Fibroblast of villous mesenchyme (primary cell): Measurements from ENCODE around the gene WDR70. TPM values are rescaled to one million over a fixed set of nuclear protein-coding genes. Genes with fewer than 3 reads are reported as not detected.
"Not testable (repeated sequence)": the region's sequence is repeated elsewhere in the genome, so short reads cannot be mapped to it uniquely, and the experiment has no call there.

ENCODE experiments used
- DNase-seq: peaks from one replicate; pipeline ENCODE4 v3.0.0-alpha.2; 2010; ENCODE audit warnings: low read depth
- H3K4me3 ChIP-seq: 2 replicates; pipeline ENCODE4 v1.5.1; 2011; ENCODE audit warnings: low read depth, mild to moderate bottlenecking, low read length
- total RNA-seq: library from RNA; depleted of rRNA; stranded (reverse); fragments of >200 nt; gene quantifications from 2 replicates; pipeline ENCODE4 v1.2.3, GENCODE V29; 2012
- TF ChIP-seq, protein P1 (sequence below): IDR thresholded peaks from 2 replicates; pipeline ENCODE4 v1.5.1; 2012; ENCODE audit warnings: low read depth, mild to moderate bottlenecking, low read length; ENCODE audit not compliant: insufficient read depth

Gene WDR70
- total RNA-seq, 1 donor = 29.4 TPM

DNA sequence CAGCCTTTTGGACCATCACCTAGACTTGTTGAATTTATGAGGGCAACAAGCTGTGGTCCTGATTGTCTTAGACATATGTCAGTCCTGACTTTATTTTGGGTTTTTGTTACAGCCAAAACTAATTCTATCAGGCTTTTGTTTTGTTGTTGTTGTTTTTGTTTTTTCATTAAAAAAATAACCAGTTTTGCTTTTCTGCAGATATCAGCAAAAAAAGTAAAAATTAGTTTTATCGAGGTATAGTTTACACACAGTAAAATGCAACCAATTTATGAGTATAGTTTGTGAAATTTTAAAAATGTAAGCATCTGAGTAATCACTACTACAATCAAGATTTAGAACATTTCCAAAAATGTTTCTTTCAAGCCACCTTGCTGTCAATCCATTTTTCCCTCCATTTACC, 48.9 kb downstream of the WDR70 start:
- TF ChIP-seq, protein P1, sequence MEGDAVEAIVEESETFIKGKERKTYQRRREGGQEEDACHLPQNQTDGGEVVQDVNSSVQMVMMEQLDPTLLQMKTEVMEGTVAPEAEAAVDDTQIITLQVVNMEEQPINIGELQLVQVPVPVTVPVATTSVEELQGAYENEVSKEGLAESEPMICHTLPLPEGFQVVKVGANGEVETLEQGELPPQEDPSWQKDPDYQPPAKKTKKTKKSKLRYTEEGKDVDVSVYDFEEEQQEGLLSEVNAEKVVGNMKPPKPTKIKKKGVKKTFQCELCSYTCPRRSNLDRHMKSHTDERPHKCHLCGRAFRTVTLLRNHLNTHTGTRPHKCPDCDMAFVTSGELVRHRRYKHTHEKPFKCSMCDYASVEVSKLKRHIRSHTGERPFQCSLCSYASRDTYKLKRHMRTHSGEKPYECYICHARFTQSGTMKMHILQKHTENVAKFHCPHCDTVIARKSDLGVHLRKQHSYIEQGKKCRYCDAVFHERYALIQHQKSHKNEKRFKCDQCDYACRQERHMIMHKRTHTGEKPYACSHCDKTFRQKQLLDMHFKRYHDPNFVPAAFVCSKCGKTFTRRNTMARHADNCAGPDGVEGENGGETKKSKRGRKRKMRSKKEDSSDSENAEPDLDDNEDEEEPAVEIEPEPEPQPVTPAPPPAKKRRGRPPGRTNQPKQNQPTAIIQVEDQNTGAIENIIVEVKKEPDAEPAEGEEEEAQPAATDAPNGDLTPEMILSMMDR = no peak
- no peak for DNase-seq
- no peak overlapping the region for H3K4me3 ChIP-seq

DNA sequence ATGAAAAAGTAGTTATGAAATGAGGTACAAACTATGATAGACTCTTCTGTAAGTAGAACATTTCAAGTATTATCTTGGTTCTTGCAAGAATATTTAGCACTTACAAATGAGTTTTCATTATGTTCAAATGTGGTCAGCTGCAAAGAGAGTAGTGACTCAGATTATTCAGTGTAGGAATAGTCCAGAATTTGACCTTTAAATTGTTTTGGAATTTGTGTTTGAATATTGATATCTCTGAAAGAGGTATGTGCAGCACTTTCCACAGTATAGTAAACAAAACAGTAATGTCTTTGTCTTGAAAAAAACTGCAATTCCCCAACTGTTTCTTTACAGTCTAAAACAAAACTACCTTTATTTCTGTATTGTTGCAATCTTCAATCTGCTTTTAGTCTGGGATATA, 56.1 kb downstream of the WDR70 start:
- no peak overlapping the region for H3K4me3 ChIP-seq
- peak; percentile 37 for DNase-seq
- TF ChIP-seq, protein P1 = no peak

DNA sequence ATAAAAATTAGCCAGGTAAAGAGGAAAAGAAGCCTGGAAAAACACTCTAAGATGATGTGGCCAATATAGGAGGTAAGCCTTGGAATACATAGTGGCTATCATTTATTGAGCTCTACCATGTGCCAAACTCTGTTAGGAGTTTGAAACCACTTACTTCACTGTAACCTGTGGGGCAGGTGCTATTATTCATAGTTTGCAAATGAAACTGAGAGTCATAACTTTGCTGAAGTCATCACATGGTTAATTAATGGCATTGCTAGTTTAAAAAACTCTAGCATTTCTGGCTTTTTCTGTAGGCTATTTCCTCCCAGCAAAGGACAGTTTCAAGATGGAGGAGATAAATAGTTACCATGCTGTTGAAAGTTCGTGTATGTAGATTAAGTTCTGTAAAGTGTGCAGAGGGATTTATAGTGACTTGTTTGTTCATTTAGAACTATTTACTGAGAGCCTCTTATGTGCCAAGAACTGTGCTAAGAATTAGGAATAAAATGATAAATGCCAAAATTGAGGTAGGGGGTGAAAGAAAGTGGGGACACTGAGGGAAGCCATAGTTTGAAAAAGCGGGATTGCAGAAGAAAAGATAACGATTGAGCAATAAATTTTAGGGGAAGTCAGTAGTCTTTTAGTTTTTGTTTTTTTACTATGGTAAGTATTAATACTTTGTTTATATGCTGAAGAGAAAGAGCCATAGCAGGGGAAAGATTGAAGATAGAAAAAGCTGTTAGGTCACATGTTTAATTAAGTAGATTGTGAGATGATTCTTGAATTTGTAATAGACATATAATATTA, 57.2 kb downstream of the WDR70 start:
- no peak for DNase-seq
- TF ChIP-seq, protein P1 = no peak
- no peak overlapping the region for H3K4me3 ChIP-seq

DNA sequence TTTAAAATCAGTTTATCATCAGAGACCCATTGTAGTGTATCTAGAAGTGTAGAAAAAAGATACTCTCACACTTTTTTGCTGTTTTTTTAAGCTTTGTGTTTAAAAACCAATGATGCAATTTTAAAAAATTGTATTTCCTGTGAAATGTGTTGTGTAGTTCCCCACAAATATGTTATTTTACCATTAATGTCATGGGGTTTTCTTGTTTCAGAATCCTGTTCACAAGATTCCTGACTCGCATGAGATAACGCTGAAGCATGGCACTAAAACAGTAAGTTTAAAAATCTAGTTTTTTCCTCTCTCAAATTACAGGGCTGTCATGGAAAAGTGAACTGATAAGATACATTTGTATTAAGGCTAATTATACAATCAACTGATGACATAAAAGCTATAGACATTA, 58.6 kb downstream of the WDR70 start:
- DNase-seq = peak; percentile 33
- H3K4me3 ChIP-seq = no peak overlapping the region
- TF ChIP-seq, protein P1 = no peak

DNA sequence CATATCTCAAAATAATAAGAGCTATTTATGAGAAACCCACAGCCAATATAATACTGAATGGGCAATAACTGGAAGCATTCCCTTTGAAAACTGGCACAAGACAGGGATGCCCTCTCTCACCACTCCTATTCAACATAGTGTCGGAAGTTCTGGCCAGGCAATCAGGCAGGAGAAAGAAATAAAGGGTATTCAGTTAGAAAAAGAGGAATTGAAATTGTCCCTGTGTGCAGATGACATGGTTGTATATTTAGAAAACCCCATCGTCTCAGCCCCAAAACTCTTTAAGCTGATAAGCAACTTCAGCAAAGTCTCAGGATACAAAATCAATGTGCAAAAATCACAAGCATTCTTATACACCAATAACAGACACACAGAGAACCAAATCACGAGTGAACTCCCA, 66.7 kb downstream of the WDR70 start:
- DNase-seq, H3K4me3 ChIP-seq: not testable (repeated sequence)

DNA sequence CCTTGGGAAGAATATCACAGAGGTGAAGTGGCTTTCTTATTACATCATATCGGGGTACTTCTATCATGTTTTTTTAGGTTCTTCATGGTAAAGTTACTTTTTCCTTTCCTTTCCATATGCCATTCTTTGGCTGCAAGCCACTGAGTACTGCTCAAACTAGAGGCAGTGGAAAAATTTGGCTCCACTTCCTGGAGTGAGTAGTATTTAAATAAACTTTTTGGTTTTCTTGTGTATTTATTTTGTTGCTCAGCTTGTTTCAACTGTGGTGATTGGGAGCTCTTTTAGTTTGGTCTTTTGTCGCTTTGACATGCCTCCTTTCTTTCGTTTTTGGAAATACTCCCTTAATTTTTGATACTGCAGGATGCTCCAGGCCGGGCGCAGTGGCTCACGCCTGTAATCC, 69.8 kb downstream of the WDR70 start:
- H3K4me3 ChIP-seq = no peak overlapping the region
- no peak for DNase-seq
- TF ChIP-seq, protein P1 = no peak

DNA sequence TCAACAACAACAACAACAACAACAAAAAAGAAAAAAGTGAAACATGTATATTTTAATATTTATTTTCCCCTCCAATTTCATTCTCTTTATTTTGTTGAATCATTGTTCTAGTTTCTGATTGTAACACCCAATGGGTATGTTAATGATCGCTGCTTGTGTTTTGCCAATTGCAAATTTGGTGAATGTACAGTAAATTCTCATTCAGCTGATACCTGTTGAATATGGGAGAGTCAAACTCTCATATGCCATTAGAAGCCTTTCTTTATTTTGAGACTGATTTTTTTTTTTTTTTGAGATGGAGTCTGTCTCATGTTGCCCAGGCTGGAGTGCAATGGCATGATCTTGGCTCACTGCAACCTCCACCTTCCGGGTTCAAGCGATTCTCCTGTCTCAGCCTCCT, 72.9 kb downstream of the WDR70 start:
- H3K4me3 ChIP-seq, DNase-seq: not testable (repeated sequence)

DNA sequence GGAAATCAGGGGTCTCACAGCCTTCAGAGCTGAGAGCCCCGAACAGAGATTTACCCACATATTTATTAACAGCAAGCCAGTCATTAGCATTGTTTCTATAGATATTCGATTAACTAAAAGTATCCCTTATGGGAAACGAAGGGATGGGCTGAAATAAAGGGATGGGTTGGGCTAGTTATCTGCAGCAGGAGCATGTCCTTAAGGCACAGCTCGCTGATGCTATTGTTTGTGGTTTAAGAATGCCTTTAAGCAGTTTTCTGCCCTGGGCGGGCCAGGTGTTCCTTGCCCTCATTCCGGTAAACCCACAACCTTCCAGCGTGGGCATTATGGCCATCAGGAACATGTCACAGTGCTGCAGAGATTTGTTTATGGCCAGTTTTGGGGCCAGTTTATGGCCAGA, 74.1 kb downstream of the WDR70 start:
- not testable (repeated sequence) for DNase-seq, H3K4me3 ChIP-seq

DNA sequence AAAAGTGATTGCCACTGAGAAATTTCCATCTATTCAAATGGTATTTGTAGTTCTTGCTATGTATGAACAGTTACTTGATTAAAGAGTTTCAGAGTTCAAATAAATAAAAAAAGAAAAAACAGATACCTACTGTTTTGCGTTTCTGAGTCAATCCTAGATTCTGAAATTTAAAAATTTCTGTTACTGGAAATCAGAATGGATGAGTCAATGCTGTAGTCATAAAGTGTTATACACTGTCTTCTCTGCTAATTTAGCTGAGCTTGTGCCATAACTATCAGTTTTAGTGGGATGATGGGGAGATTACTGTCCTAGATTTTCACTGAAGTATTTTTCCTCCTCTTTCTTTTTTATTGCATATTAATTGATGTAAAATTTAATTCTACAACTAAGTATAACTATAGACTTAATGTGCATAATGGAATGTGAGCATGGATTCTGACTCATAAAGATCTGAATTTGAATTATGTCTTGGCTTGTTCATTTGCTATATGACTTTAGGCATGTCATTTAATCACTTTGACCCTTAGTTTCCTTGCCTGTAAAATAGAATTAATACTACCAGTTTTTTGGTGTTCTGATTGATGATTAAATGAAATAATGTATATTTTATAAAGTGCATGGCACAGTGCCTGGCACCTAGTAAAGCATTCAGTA, 75.4 kb downstream of the WDR70 start:
- DNase-seq, H3K4me3 ChIP-seq: not testable (repeated sequence)

DNA sequence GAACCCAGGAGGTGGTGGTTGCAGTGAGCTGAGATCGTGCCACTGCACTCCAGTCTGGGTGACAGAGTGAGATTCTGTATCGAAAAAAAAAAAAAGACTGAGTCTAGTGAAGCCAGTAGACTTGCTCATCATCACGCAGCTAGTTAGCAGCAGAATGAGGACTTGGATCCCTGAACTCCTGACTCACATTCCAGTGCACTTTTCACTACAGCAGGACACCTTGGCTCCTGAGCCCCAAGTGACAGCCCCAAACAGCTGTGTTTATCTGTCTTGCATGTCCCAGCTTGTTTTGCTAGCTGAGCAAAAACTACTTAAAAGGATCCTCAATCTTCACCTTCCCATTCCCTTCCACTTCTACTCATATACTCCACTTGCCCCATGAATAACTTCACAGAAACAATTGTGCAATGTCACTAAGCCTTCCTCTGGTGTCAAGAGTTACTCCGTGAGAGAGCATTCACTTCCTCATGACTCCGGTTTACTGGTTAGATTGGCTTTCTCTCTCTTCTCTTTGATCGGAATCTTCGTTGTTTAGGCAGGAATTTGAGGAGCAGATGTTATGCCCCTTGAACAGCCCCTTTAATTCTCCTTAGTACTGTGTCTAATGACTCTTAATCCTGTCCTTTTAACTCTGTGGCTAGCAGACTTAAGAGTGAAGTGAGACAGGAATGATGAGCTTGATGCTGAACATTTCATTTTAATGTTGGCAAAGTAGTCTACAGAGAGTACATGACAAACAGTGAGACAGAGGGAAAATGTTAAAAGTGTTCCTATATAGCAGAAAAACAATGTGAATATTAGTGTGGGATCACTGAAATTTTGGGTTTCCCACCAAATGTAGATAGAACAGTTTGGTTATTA, 84.3 kb downstream of the WDR70 start:
- not testable (repeated sequence) for H3K4me3 ChIP-seq
- DNase-seq = peak; percentile 22
